Measurements from ENCODE around the gene SLC19A2.

SLC19A2 gene

DNA sequence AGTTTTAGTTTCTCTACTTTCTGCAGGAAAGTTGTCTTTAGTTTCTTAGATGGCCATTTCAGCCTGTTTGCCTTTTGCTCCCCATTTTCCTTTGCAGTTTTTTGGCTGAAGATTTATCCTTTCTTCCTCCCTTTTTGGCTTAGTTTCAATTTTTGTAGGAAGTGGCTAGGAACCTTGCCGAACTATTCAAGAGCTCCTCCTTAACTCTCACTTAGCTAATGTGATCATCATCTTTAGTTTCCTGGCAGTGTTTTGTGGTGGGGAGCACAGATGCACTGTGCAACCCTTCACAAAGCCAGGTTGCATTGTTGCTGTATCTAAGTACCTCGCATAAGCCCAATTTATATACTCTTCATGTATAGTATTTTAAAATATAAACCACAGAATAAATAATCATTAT is 29.7 kb downstream of the SLC19A2 start:
- TF ChIP-seq, protein P1, sequence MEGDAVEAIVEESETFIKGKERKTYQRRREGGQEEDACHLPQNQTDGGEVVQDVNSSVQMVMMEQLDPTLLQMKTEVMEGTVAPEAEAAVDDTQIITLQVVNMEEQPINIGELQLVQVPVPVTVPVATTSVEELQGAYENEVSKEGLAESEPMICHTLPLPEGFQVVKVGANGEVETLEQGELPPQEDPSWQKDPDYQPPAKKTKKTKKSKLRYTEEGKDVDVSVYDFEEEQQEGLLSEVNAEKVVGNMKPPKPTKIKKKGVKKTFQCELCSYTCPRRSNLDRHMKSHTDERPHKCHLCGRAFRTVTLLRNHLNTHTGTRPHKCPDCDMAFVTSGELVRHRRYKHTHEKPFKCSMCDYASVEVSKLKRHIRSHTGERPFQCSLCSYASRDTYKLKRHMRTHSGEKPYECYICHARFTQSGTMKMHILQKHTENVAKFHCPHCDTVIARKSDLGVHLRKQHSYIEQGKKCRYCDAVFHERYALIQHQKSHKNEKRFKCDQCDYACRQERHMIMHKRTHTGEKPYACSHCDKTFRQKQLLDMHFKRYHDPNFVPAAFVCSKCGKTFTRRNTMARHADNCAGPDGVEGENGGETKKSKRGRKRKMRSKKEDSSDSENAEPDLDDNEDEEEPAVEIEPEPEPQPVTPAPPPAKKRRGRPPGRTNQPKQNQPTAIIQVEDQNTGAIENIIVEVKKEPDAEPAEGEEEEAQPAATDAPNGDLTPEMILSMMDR (IDR thresholded peaks at IDR 0.05; ENCODE audit: extremely low read depth, insufficient read depth, missing control alignments): no peak
- DNase-seq (ENCODE audit: low spot score): no peak
- in situ Hi-C loops (cut with MboI; ENCODE audit: low pct_unique_long_range_greater_than_20kb, low sequenced_read_pairs, unreplicated experiment): no loop called here

DNA sequence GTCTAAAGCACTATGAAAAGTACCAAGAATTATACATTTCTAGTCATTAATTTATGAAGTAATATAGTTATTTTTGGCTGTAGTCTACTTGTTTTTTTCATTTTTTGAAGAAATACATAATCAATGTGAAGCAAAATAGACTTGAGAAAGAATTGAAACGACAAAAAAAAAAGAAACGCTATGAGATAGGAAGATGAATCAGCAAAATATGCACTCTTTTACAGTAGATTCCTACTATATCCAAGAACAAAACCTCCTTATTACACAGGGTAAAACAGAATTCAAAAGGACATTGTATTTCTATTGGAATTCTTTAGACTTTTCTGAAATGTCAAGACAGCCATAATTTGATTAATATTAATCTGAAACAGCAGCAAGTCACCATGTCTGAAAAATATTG is 32.8 kb downstream of the SLC19A2 start:
- in situ Hi-C loops (cut with MboI; ENCODE audit: low pct_unique_long_range_greater_than_20kb, low sequenced_read_pairs, unreplicated experiment): no loop called here
- TF ChIP-seq, protein P1 (IDR thresholded peaks at IDR 0.05; ENCODE audit: extremely low read depth, insufficient read depth, missing control alignments): no peak
- no peak for DNase-seq (ENCODE audit: low spot score)

DNA sequence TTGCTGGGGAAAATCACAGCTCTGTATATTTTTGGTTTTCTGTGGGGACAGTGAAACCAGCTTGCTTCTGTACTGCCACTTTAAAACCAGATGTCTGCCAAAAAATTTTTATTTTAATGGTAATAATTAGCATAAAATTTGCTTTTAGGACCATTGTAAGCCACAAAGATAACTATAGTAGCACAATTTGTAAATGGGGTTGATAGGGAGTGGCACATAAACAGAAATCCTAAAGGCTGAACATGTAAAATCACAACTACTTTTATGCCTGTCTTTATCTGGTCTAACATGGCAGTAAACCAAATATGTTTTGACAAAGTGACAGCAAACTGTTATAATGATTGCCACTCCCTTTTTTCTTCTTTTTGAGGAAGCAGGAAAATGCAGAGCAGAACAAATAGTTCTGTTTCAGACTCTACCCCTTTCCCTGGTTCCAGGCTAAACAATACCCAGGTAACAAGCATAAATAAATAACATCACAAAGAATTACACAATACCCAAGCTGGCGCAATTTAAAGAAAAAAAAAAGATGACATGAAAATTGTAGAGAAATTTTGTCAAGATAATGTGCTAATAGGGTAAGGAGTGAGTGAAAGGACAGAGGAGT is 34.4 kb downstream of the SLC19A2 start:
- no peak for DNase-seq (ENCODE audit: low spot score)
- TF ChIP-seq, protein P1 (IDR thresholded peaks at IDR 0.05; ENCODE audit: extremely low read depth, insufficient read depth, missing control alignments): no peak
- in situ Hi-C loops (cut with MboI; ENCODE audit: low pct_unique_long_range_greater_than_20kb, low sequenced_read_pairs, unreplicated experiment): no loop called here

DNA sequence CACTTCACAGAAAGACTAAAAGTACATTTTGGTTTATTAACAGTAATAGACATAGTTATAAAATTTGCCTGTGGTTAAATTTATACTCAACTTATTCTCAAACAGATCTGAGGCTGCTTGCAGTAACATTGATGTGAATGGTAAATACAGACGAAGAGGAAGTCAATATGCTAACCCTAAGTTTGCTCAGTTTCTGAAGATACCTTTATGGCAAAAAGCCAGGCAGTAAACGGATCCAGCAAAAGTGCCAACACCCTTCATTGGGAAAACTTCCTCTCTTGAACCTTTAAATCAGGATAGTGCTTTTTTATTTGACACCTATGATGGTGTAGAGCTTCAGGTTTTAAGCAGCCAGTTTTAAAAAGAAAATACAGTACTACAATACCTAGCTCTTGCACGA is 41.8 kb downstream of the SLC19A2 start:
- no peak for DNase-seq (ENCODE audit: low spot score)
- in situ Hi-C loops (cut with MboI; ENCODE audit: low pct_unique_long_range_greater_than_20kb, low sequenced_read_pairs, unreplicated experiment): no loop called here
- TF ChIP-seq, protein P1 (IDR thresholded peaks at IDR 0.05; ENCODE audit: extremely low read depth, insufficient read depth, missing control alignments): no peak

DNA sequence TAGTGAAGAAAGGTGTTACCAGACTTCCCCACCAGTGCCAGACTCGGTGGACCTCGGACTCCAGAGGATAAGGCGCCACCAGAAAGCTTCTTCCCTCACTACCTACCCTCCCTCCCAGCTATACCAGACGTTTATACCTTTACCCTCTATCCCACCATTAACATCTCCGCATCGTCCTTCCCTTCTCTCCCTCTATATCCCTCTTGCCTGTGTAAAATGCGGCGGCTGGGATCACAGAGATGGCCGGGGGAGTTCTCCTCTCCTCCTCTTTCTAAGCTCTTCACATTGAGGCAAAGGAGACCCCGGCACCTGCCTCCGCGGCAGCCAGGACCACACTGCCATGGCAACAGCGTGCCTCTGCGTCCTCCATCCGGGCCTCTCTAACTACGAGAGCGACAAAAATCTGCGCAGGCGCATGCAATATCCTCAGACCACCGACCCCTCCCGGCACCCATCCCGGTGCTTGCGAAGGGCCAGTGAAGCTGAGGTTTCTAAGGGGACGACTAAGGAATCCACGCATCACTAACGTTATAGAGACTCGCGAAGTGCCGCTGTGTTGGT is 58.6 kb downstream of the SLC19A2 start, which contains the start of gene CCDC181:
Gene CCDC181 (minus strand): TSS at position 394 of the 561 bp plus-strand sequence. CDS start 2,547 bp downstream, outside the sequence.
- peak; percentile 10 for DNase-seq (ENCODE audit: low spot score)
- TF ChIP-seq, protein P1 (IDR thresholded peaks at IDR 0.05; ENCODE audit: extremely low read depth, insufficient read depth, missing control alignments): no peak
- in situ Hi-C loops (cut with MboI; ENCODE audit: low pct_unique_long_range_greater_than_20kb, low sequenced_read_pairs, unreplicated experiment): no loop called here

DNA sequence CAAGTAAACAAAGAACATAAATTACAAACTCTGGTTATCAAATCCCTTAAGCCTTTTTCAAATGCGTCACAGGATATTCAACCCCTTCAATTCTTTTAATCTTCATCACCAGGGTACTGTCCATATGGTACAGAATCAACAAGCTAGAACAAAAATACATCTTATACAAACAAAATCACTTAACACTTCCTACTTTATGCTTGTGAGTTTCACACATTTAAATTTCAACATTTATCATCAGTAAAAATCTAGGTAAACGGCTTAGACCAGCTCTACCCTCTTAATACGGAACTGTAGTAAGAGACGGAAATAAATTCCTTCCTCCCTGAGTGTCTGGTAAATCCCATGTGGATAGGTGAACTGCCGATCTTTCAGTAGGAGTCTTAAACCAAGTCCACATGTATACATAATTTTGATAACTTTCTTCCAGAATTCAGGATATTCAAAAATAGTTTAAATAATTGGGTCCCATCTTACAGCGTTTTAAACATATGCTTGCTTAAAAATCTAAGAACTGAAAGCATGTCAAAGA is 59.5 kb downstream of the SLC19A2 start:
- in situ Hi-C loops (cut with MboI; ENCODE audit: low pct_unique_long_range_greater_than_20kb, low sequenced_read_pairs, unreplicated experiment): no loop called here
- DNase-seq (ENCODE audit: low spot score): no peak
- TF ChIP-seq, protein P1 (IDR thresholded peaks at IDR 0.05; ENCODE audit: extremely low read depth, insufficient read depth, missing control alignments): no peak

Measured in GM13977 (cell line).